DOHH2 (cell line): Measurements from ENCODE around the gene FRAS1.

Source experiments
- CTCF ChIP-seq: fragments of 200-600 bp; sonication (generic); IDR thresholded peaks from one replicate; pipeline ENCODE4 v1.5.1; 2014; ENCODE audit warnings: antibody characterized with exemption, mild to moderate bottlenecking, low read depth, low read length; ENCODE audit not compliant: poor library complexity, severe bottlenecking
- EZH2phosphoT487 ChIP-seq: fragments of 200-600 bp; sonication (generic); IDR thresholded peaks from 2 replicates; pipeline ENCODE4 v1.6.1; 2017; ENCODE audit warnings: borderline replicate concordance, mild to moderate bottlenecking, antibody characterized with exemption, low read length, moderate library complexity, mixed read lengths

DNA sequence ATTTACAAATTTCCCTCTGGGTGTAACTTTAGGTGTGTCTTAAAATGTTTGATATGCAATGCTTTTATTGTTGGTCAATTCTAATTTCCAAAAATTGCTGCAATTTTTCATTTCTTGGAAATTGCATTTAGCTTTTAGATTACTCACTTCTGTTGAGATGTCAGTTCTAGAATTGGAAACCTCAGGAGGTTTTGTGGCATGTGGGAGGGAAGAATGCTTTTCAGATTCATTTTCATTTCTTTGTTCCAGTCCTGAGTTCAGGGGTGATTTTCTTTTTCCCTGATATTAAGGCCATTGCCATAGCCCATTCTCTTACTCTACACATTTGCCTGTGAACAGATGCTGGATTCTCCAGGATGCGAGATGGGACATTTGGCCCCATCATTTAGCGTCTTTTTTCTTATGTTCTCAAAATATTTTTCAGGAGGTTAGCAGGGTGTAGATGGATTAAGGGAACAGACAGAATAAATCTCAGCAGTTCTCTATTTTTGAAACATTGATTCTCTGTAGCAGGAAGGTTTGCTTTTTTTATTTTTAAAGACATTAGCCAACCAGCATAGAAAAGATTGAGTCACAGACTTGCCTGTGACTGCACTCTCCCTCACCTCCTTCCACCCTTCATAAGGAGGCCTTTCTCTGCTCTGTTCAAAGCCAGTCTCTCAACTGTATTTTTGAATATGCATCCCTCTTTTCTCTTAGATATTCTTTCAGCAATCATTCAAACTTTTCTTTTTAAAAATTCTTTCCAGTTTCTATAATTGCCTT lies 256.0 kb downstream of the FRAS1 start:
- no peak for TF ChIP-seq CTCF
- no peak for TF ChIP-seq EZH2phosphoT487
